Measurements from ENCODE around the gene HSF2.
A peak's percentile ranks its signal among the peaks of the same experiment; 100 is the strongest.

HSF2 gene

GRCh38 chr6:122399055-122399347, 451 bp upstream of the HSF2 start:
- DNase-seq (ENCODE audit: low spot score) = no peak

- DNase-seq (ENCODE audit: low spot score) = peak; percentile 24
These were observed 634 bp downstream of the HSF2 start for GRCh38 chr6:122400121-122400450.

- no peak for DNase-seq (ENCODE audit: low spot score)
These were observed 1.1 kb downstream of the HSF2 start for GRCh38 chr6:122400462-122401089.

GRCh38 chr6:122401104-122401503, 1.7 kb downstream of the HSF2 start:
- no peak for DNase-seq (ENCODE audit: low spot score)

GRCh38 chr6:122404444-122404843, 5.0 kb downstream of the HSF2 start:
- no peak for DNase-seq (ENCODE audit: low spot score)

GRCh38 chr6:122405417-122405816, 6.0 kb downstream of the HSF2 start:
- no peak for DNase-seq (ENCODE audit: low spot score)

GRCh38 chr6:122406187-122406586, 6.7 kb downstream of the HSF2 start:
- no peak for DNase-seq (ENCODE audit: low spot score)

GRCh38 chr6:122407712-122408111, 8.3 kb downstream of the HSF2 start:
- no peak for DNase-seq (ENCODE audit: low spot score)

- no peak for DNase-seq (ENCODE audit: low spot score)
These were observed 8.8 kb downstream of the HSF2 start for GRCh38 chr6:122408240-122408639.

- no peak for DNase-seq (ENCODE audit: low spot score)
These were observed 9.4 kb downstream of the HSF2 start for GRCh38 chr6:122408702-122409458.

GRCh38 chr6:122412001-122412400, 12.5 kb downstream of the HSF2 start:
- no peak for DNase-seq (ENCODE audit: low spot score)

GRCh38 chr6:122416825-122417224, 17.4 kb downstream of the HSF2 start:
- no peak for DNase-seq (ENCODE audit: low spot score)

- DNase-seq (ENCODE audit: low spot score) = no peak
These were observed 22.6 kb downstream of the HSF2 start for GRCh38 chr6:122422003-122422402.

GRCh38 chr6:122422614-122423267, 23.3 kb downstream of the HSF2 start:
- DNase-seq (ENCODE audit: low spot score) = no peak

- DNase-seq (ENCODE audit: low spot score) = no peak
These were observed 24.3 kb downstream of the HSF2 start for GRCh38 chr6:122423734-122424133.

GRCh38 chr6:122426597-122426996, 27.1 kb downstream of the HSF2 start:
- DNase-seq (ENCODE audit: low spot score) = no peak

- no peak for DNase-seq (ENCODE audit: low spot score)
These were observed 29.3 kb downstream of the HSF2 start for GRCh38 chr6:122428781-122429180.

GRCh38 chr6:122429323-122429722, 29.9 kb downstream of the HSF2 start:
- DNase-seq (ENCODE audit: low spot score) = no peak

- DNase-seq (ENCODE audit: low spot score) = no peak
These were observed 32.3 kb downstream of the HSF2 start for GRCh38 chr6:122431780-122432179.

- no peak for DNase-seq (ENCODE audit: low spot score)
These were observed 33.4 kb downstream of the HSF2 start for GRCh38 chr6:122432816-122433215.

GRCh38 chr6:122438975-122439374, 39.5 kb downstream of the HSF2 start:
- no peak for DNase-seq (ENCODE audit: low spot score)

- DNase-seq (ENCODE audit: low spot score) = no peak
These were observed 45.8 kb downstream of the HSF2 start for GRCh38 chr6:122445274-122445673.

- DNase-seq (ENCODE audit: low spot score) = no peak
These were observed 49.6 kb downstream of the HSF2 start for GRCh38 chr6:122449069-122449468.

- DNase-seq (ENCODE audit: low spot score) = no peak
These were observed 53.1 kb downstream of the HSF2 start for GRCh38 chr6:122452509-122452908.
